OCI-LY3 (cell line): ENCODE measurements around the gene ABLIM2.
A peak's percentile ranks its signal among the peaks of the same experiment; 100 is the strongest.

ENCODE experiments used
- H2AFZ ChIP-seq: fragments of 200-600, 300-600 bp; shearing (Covaris generic); 2 replicates; pipeline ENCODE4 v1.6.0; 2014; ENCODE audit warnings: antibody characterized with exemption, low read depth, low read length
- H3K27ac ChIP-seq: fragments of 200-600, 300-600 bp; sonication (generic); 2 replicates; pipeline ENCODE4 v1.5.1; 2014; ENCODE audit warnings: mild to moderate bottlenecking, low read length, moderate library complexity, mixed read lengths
- H3K27me3 ChIP-seq: fragments of 200-600, 300-600 bp; sonication (generic); 2 replicates; pipeline ENCODE4 v1.6.1; 2014; ENCODE audit warnings: low read depth, low read length, mixed read lengths
- H3K36me3 ChIP-seq: fragments of 200-600, 300-600 bp; sonication (generic); replicated peaks from 2 replicates; pipeline ENCODE3; 2014; ENCODE audit warnings: low read depth, low read length, mixed read lengths
- H3K4me1 ChIP-seq: fragments of 300-600, 200-600 bp; sonication (generic); 2 replicates; pipeline ENCODE4 v1.6.1; 2014; ENCODE audit warnings: low read length, mixed read lengths
- H3K4me2 ChIP-seq: fragments of 200-600, 300-600 bp; sonication (generic); 2 replicates; pipeline ENCODE4 v1.6.1; 2014; ENCODE audit warnings: low read length, mixed read lengths
- H3K4me3 ChIP-seq: fragments of 300-600, 200-600 bp; sonication (generic); 2 replicates; pipeline ENCODE4 v1.5.1; 2014; ENCODE audit warnings: antibody characterized with exemption, mild to moderate bottlenecking, low read length, moderate library complexity
- H3K79me2 ChIP-seq: fragments of 300-600, 200-600 bp; shearing (Covaris generic); 2 replicates; pipeline ENCODE4 v1.6.1; 2014; ENCODE audit warnings: mild to moderate bottlenecking, low read length, mixed read lengths
- H3K9ac ChIP-seq: fragments of 300-600, 200-600 bp; shearing (Covaris generic); 2 replicates; pipeline ENCODE4 v1.6.0; 2014; ENCODE audit warnings: mild to moderate bottlenecking, low read length, moderate library complexity
- H3K9me3 ChIP-seq: fragments of 200-600, 300-600 bp; shearing (Covaris generic); 2 replicates; pipeline ENCODE4 v1.6.1; 2014; ENCODE audit warnings: low read length, mixed read lengths; ENCODE audit not compliant: insufficient read depth
- H4K20me1 ChIP-seq: fragments of 200-600, 300-600 bp; sonication (generic); 2 replicates; pipeline ENCODE4 v1.6.1; 2016; ENCODE audit warnings: low read length, mixed read lengths; ENCODE audit not compliant: insufficient read depth
- EZH2phosphoT487 ChIP-seq: fragments of 200-600 bp; shearing (Covaris generic); IDR thresholded peaks from 2 replicates; pipeline ENCODE4 v1.6.1; 2018; ENCODE audit warnings: antibody characterized with exemption, mixed run types, low read depth
- TF ChIP-seq, protein P1 (sequence below): fragments of 200-600, 300-600 bp; sonication (generic); IDR thresholded peaks from 2 replicates; pipeline ENCODE4 v1.5.1; 2014; ENCODE audit warnings: antibody characterized with exemption, low read length, low read depth

ABLIM2 gene

DNA sequence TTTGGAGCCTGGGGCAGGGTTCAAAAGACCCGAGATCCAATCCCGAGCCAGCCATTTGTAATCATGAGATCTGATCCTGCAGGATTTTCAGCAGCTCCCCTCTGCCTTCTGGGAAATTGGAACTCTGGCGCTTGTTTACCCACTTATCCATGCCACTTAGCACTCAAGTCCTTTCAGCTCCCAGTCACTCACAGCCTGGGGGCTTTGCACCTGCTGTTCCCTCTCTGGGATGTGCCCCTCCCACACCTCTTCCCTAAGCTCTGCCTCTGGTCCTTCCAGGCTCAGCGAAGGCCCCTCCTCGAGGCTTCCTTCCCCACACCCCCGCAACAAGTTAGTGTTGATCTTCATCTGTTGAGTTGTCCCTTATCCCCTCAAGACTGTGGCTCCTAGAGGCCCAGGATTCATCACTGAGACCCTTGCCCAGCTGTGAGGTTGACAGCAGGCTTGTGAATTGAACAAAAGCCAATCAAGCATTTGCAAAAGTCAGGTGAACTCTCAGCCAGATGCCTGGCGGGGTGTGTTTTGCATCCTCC, 119.8 kb downstream of the ABLIM2 start:
- no peak overlapping the region for H3K9ac ChIP-seq
- H3K36me3 ChIP-seq, result no peaks in the 10 kb centered on the region
- H3K79me2 ChIP-seq, result no peaks in the 10 kb centered on the region
- H4K20me1 ChIP-seq, result no peaks in the 10 kb centered on the region
- H3K27me3 ChIP-seq, result no peaks in the 10 kb centered on the region; the same call in 1 of the 2 replicates
- H3K27ac ChIP-seq, result no peak overlapping the region
- no peak overlapping the region for H3K4me2 ChIP-seq
- no peaks in the 10 kb centered on the region for H3K9me3 ChIP-seq
- H2AFZ ChIP-seq, result no peak overlapping the region
- TF ChIP-seq EZH2phosphoT487, result no peak
- TF ChIP-seq, protein P1, sequence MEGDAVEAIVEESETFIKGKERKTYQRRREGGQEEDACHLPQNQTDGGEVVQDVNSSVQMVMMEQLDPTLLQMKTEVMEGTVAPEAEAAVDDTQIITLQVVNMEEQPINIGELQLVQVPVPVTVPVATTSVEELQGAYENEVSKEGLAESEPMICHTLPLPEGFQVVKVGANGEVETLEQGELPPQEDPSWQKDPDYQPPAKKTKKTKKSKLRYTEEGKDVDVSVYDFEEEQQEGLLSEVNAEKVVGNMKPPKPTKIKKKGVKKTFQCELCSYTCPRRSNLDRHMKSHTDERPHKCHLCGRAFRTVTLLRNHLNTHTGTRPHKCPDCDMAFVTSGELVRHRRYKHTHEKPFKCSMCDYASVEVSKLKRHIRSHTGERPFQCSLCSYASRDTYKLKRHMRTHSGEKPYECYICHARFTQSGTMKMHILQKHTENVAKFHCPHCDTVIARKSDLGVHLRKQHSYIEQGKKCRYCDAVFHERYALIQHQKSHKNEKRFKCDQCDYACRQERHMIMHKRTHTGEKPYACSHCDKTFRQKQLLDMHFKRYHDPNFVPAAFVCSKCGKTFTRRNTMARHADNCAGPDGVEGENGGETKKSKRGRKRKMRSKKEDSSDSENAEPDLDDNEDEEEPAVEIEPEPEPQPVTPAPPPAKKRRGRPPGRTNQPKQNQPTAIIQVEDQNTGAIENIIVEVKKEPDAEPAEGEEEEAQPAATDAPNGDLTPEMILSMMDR, result no peak
- no peak overlapping the region for H3K4me3 ChIP-seq
- peaks cover 4% of the 10 kb centered on the region for H3K4me1 ChIP-seq

DNA sequence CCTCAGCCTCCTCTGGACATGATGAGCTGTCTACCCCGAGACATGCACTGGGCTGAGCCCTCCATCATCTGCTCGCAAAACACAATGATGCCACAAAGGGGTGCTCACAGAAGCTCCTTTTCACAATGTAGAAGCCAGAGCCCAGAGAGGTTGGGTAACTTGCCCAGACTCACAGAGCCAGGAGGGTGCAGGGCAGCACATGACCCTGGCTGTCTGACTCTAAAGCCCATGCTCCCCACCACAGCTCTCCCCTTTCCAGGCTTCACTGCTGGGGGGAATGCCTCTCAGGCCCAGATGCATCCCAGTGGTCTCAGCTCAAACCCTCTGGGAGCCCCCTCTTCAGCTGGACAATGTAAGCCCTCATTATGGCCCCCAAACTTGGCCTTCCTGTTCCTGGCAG, 120.5 kb downstream of the ABLIM2 start:
- no peak overlapping the region for H3K4me2 ChIP-seq
- no peak overlapping the region for H3K4me3 ChIP-seq
- H3K36me3 ChIP-seq, result no peaks in the 10 kb centered on the region
- H3K9me3 ChIP-seq, result no peaks in the 10 kb centered on the region
- H3K27ac ChIP-seq, result no peak overlapping the region
- H2AFZ ChIP-seq, result no peak overlapping the region
- no peak for TF ChIP-seq EZH2phosphoT487
- TF ChIP-seq, protein P1, result no peak
- no peaks in the 10 kb centered on the region for H4K20me1 ChIP-seq
- no peaks in the 10 kb centered on the region; the same call in 1 of the 2 replicates for H3K27me3 ChIP-seq
- no peak overlapping the region for H3K9ac ChIP-seq
- H3K4me1 ChIP-seq, result peaks cover 4% of the 10 kb centered on the region
- no peaks in the 10 kb centered on the region for H3K79me2 ChIP-seq

DNA sequence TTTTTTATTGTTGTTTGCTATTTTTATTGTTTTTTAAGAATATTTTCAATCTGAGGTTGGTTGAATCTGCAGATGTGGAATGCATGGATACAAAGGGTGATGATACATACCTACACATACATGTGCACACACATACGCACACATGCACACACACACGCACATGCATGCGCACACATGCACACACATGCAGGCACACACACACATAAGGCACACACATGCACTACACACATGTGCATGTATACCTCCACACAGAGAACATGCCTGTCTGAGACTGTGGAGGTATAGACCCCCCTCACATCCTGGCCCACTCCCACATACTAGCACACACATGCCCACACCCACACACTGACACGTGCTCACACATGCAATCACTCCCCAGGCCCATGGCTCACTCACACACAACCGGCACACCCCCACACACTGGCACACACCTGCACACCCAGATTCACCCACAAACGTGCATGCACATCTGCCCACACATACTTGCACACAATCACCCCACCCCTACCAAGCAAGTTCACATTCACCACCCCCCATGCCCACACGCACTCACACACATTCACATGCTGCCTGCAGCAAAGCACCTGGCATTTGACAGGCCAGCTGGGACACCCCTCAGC, 121.4 kb downstream of the ABLIM2 start:
- H3K36me3 ChIP-seq, result no peaks in the 10 kb centered on the region
- no peak overlapping the region for H3K9ac ChIP-seq
- no peak overlapping the region for H2AFZ ChIP-seq
- H3K27ac ChIP-seq, result no peak overlapping the region
- H4K20me1 ChIP-seq, result no peaks in the 10 kb centered on the region
- TF ChIP-seq EZH2phosphoT487, result no peak
- TF ChIP-seq, protein P1, result no peak
- no peaks in the 10 kb centered on the region for H3K79me2 ChIP-seq
- H3K9me3 ChIP-seq, result no peaks in the 10 kb centered on the region
- no peak overlapping the region for H3K4me3 ChIP-seq
- H3K4me2 ChIP-seq, result no peak overlapping the region
- peaks cover 4% of the 10 kb centered on the region for H3K4me1 ChIP-seq
- H3K27me3 ChIP-seq, result no peaks in the 10 kb centered on the region; the same call in 1 of the 2 replicates

DNA sequence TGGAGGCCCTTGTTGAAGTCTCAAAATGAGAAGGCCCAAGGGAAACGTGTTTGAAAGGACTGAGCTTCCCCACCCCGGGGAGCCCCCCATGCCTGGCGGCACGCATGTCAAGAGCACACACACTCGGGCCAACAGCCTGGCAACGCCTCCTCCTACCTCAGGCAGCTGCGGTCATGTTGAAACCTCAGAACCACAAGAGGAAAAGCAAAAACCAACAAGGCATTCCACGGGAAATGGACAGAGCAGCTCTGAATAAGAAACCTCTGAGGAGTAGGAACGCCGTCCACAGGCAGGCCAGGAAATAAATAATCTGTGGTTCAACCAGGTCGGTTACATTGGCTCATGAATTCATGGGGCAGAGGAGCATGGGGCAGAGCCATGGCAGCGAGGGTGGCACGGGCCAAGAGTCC, 123.2 kb downstream of the ABLIM2 start:
- no peaks in the 10 kb centered on the region for H4K20me1 ChIP-seq

More for the DNA sequence above, 123.2 kb downstream of the ABLIM2 start:
- Histone ChIP-seq H2AFZ (peak overlapping the region; percentile 25; the same call in 1 of the 2 replicates), H3K9me3 (no peaks in the 10 kb centered on the region), H3K4me3 (no peak overlapping the region), H3K9ac (no peak overlapping the region), H3K27ac (no peak overlapping the region), H3K79me2 (no peaks in the 10 kb centered on the region), H3K36me3 (no peaks in the 10 kb centered on the region), H3K4me1 (peaks cover 4% of the 10 kb centered on the region), H3K4me2 (peak overlapping the region; percentile 16; the same call in 1 of the 2 replicates), H3K27me3 (no peaks in the 10 kb centered on the region; the same call in 1 of the 2 replicates)
- no peak for TF ChIP-seq EZH2phosphoT487
- TF ChIP-seq, protein P1, result no peak
